ENCODE data around the gene PLS1.
"Not testable (repeated sequence)": the region's sequence is repeated elsewhere in the genome, so short reads cannot be mapped to it uniquely, and the experiment has no call there.

The PLS1 gene

DNA sequence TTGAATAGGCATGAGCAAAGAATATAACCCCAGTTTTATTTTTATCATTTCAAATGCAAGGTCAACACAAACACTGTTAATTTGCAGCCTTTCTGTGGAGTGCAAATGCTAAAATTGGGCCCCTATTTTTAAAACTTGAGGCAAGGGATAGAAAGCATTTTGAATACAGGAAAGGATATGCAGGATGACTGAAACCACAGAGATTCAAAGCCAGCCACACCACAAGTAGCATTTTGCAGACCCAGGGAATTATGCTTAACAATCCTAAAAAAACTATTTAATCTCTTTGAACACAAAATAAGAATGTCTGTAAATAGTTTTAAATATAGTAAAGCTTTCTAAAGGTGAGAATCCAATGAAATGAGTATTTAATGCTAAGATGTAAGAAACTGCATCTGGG is 64.7 kb downstream of the PLS1 start:
- ATAC-seq (no peak), DNase-seq (no peak)
- no peaks in the 10 kb centered on the region for H3K36me3 Mint-ChIP-seq (ENCODE audit: low read depth)
- H3K4me1 Mint-ChIP-seq = no peaks in the 10 kb centered on the region
- H3K27me3 Mint-ChIP-seq = no peaks in the 10 kb centered on the region
- H3K9me3 Mint-ChIP-seq = no peaks in the 10 kb centered on the region
- no peak overlapping the region for H3K27ac Mint-ChIP-seq
- no peak overlapping the region for H3K4me3 Mint-ChIP-seq

DNA sequence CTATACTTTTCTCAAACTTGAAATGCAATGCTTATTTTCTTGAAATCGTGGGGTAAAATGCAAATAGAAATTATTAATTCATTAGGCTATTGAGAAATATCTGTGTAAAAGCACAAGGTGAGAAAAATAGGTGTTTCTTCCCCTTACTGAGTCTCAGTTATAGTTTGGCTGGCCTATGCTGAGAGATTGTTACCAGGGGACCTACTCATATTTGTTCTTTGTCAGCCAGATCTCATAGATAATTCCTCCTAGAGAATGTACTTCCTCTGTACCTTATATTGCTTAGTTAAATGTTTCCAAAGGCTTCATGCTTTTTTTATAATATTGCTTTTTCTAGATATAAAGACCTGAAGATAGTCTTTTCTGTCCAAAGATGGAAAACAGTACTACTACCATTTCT is 67.7 kb downstream of the PLS1 start:
- Mint-ChIP-seq H3K27ac (no peak overlapping the region), H3K27me3 (no peaks in the 10 kb centered on the region), H3K36me3 (ENCODE audit: low read depth) (no peaks in the 10 kb centered on the region), H3K9me3 (no peaks in the 10 kb centered on the region), H3K4me1 (no peaks in the 10 kb centered on the region), H3K4me3 (no peak overlapping the region)
- ATAC-seq = no peak
- DNase-seq = no peak

DNA sequence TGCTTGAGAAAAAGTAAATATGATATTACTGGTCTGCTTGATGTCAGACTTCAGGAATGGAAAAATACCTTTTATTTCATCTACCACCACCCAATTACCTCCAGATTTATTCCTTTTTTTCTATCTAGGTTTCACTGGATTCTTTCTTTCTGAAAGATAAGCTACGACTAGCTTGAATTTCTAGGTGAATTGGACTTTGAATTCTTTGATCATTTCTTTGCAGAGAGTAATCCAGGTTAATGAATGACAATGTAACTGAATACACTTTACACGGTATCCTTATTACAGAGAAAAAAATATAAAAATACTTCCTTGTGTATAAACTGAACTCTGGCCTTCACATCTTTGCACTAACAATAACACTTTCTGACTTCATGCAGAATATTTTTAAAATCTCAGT is 68.1 kb downstream of the PLS1 start:
- no peaks in the 10 kb centered on the region for H3K9me3 Mint-ChIP-seq
- H3K4me3 Mint-ChIP-seq = no peak overlapping the region
- no peaks in the 10 kb centered on the region for H3K4me1 Mint-ChIP-seq
- ATAC-seq (no peak), DNase-seq (no peak)
- H3K27ac Mint-ChIP-seq = no peak overlapping the region
- peaks cover under 1% of the 10 kb centered on the region for H3K36me3 Mint-ChIP-seq (ENCODE audit: low read depth)
- no peaks in the 10 kb centered on the region for H3K27me3 Mint-ChIP-seq

DNA sequence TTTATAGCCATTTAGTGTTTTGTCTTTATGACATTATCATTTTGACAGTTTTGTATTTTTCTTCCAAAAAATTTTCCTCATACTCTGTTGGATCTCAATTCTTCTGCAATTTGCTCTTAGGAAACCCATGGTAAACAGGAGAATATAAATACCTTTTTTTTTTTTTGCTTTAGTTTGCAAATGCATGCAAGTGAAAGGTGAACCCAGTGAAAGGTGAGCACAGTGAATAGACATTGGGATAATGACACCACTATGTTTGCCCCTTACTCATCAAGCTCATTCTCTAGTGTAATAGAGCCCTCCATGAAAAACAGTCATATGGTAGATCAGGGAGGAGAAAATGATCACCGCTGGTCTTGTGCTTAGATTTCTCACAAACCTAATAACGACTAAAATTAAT is 68.6 kb downstream of the PLS1 start:
- Mint-ChIP-seq H3K9me3 (no peaks in the 10 kb centered on the region), H3K36me3 (ENCODE audit: low read depth) (peaks cover 2% of the 10 kb centered on the region), H3K4me1 (no peaks in the 10 kb centered on the region), H3K27me3 (no peaks in the 10 kb centered on the region), H3K4me3 (no peak overlapping the region), H3K27ac (no peak overlapping the region)
- DNase-seq (no peak), ATAC-seq (no peak)

DNA sequence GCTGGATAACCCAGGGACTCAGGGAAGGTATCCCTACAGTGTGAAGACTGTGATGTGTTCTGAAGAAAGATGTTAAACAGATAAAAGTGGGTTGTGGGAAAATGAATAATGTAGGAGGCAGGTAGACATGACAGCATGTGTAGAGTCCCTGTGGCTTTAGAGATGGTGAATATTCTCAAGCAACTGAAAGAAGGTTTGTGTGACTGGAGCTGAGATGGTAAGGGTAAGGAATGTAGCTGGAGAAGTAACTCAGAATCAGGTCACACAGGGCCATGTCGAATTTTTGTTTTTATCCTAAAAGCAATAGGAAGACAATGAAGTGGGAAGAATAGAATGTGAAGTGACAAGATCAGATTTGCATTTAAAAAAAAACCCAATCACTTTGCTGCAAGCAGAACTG is 73.9 kb downstream of the PLS1 start:
- no peaks in the 10 kb centered on the region for H3K27me3 Mint-ChIP-seq
- no peak overlapping the region for H3K4me3 Mint-ChIP-seq
- no peaks in the 10 kb centered on the region for H3K4me1 Mint-ChIP-seq
- peaks cover 2% of the 10 kb centered on the region for H3K36me3 Mint-ChIP-seq (ENCODE audit: low read depth)
- DNase-seq (no peak), ATAC-seq (no peak)
- no peaks in the 10 kb centered on the region for H3K9me3 Mint-ChIP-seq
- H3K27ac Mint-ChIP-seq = no peak overlapping the region

DNA sequence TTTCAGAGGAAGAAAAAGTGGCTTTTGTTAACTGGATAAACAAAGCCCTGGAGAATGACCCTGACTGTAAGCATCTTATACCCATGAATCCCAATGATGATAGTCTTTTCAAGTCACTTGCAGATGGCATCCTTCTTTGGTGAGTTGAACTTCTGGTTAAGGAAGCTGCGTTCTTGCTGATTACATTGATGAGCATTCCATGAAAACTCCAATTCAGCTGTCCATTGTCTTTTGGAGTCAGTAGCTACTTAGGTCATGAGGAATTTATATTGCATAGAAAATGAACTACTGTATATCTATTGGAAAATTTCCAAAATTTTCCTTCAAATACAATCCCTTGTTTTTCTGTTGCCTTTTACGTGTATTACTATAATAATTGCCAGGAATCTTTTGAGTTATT is 80.0 kb downstream of the PLS1 start:
- H3K36me3 Mint-ChIP-seq (ENCODE audit: low read depth) = peaks cover 1% of the 10 kb centered on the region
- H3K4me3 Mint-ChIP-seq = no peak overlapping the region
- no peaks in the 10 kb centered on the region for H3K27me3 Mint-ChIP-seq
- DNase-seq (no peak), ATAC-seq (no peak)
- H3K9me3 Mint-ChIP-seq = no peaks in the 10 kb centered on the region
- H3K4me1 Mint-ChIP-seq = no peaks in the 10 kb centered on the region
- H3K27ac Mint-ChIP-seq = no peak overlapping the region

DNA sequence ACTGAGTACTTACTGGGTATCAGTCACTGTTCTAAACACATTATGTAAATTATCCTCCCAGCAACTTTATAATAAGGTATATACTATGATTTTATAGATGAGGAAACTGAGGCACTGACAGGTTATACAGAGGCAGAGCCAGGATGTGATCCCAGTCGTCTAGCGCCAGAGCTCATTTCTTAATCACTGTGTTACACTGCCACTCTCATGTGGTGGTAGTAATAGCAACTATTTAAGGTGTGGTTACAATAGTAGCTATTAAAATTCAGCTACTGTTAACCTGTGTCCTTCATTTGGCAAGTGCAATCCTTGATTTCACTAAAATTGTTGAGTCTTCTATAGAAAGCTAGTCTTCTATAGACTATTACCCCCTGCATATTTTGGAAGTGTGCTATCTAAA is 84.5 kb downstream of the PLS1 start:
- Mint-ChIP-seq H3K27ac (no peak overlapping the region), H3K36me3 (ENCODE audit: low read depth) (peaks cover 1% of the 10 kb centered on the region), H3K4me3 (no peak overlapping the region), H3K27me3 (no peaks in the 10 kb centered on the region), H3K9me3 (no peaks in the 10 kb centered on the region), H3K4me1 (no peaks in the 10 kb centered on the region)
- DNase-seq (no peak), ATAC-seq (no peak)

DNA sequence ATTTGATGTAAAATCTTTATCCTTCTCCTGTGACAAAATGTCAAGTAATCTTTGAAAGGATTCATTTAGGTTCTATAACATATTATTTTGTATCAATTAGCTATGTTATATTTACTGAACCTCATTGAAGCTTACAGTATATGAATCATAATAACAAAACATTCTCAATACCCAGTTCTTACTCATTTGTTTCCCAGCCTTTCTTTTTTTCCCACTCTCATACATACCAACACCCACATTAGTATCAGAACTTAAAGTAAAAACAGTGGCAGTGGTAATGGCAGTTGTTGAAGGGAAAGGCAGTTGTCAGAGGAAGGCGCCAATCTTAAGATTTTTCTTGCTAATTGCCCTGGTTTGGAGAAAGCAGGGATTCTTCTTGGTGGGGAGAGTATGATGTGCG is 94.4 kb downstream of the PLS1 start:
- no peak for ATAC-seq
- Mint-ChIP-seq H3K9me3 (no peaks in the 10 kb centered on the region), H3K27ac (no peak overlapping the region), H3K27me3 (no peaks in the 10 kb centered on the region), H3K4me1 (no peaks in the 10 kb centered on the region), H3K36me3 (ENCODE audit: low read depth) (no peaks in the 10 kb centered on the region), H3K4me3 (no peak overlapping the region)
- no peak for DNase-seq

DNA sequence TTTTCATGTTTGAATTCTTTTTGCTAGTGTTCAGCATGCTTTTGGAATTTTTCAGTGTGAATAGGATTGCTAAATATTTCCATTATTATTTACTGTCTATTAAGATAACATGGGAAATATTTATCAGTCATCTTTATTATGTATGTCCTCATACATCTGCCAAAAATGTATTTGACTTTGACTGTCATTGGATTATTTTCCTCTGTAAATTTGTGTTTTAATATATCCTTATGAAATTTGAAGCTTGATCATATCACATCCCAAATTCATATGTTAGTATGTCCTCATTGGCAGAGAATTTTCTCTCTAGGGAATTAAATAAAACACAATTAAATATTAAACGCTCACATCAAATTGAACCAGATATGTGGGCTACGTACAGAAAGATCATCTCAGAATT is 95.3 kb downstream of the PLS1 start:
- Mint-ChIP-seq H3K4me3 (no peak overlapping the region), H3K27me3 (no peaks in the 10 kb centered on the region), H3K36me3 (ENCODE audit: low read depth) (no peaks in the 10 kb centered on the region), H3K9me3 (no peaks in the 10 kb centered on the region), H3K27ac (no peak overlapping the region), H3K4me1 (no peaks in the 10 kb centered on the region)
- no peak for ATAC-seq
- DNase-seq = no peak

DNA sequence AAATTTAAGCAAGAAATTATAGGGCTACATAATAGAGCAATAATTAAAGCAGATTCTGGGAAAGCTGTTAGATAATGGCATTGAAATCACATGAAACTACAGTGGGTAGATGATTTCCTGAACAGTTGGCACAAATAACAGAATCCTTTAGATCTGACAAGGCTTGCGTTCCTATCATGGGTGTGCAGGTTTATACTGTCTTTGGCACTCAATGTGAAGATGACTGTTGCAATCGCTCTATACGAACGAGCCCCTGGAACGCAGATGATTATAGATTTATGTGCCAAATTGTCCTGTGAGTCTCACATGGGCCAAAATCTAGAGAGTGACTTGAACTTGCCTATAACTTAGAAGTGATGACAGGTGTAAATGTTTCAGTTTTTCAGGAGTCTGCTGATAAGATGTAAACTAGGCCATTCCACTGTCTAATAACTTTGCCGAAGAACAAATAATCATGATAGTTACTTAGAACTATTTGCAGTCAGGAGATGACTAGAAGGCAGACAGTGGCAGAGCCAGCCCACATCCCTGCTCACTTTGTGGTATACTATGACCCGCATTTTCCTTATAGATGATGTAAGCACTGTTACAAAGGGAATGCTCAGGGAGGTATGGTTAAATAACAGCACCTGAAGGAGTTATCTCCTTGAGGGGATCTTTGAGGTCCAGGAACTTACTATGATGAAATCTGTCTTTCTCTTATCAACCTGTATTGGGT is 97.1 kb downstream of the PLS1 start:
- ATAC-seq (peak; percentile 63), DNase-seq (no peak)
- no peak overlapping the region for H3K27ac Mint-ChIP-seq
- H3K9me3 Mint-ChIP-seq = no peaks in the 10 kb centered on the region
- H3K36me3 Mint-ChIP-seq (ENCODE audit: low read depth) = no peaks in the 10 kb centered on the region
- no peak overlapping the region for H3K4me3 Mint-ChIP-seq
- H3K27me3 Mint-ChIP-seq = no peaks in the 10 kb centered on the region
- H3K4me1 Mint-ChIP-seq = no peaks in the 10 kb centered on the region

DNA sequence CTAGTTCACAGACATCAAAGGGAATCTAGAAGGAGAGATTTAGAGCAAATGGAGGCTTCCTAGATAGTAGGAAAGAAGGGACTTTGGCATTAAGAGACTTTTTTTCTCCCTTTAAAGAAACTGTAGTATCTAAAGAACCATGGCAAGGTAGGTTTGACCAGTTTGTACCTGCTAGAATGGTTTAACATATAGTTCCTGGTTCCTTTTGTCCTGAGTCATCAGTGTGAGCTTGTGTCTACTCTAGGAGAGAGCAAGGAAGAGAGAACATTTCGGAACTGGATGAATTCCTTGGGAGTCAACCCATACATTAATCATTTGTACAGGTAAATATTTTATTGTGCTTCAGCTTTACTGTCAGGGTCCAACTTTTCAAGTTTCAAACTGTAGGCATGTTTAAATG is 98.0 kb downstream of the PLS1 start:
- no peaks in the 10 kb centered on the region for H3K36me3 Mint-ChIP-seq (ENCODE audit: low read depth)
- no peaks in the 10 kb centered on the region for H3K27me3 Mint-ChIP-seq
- DNase-seq (no peak), ATAC-seq (no peak)
- no peak overlapping the region for H3K4me3 Mint-ChIP-seq
- H3K27ac Mint-ChIP-seq = no peak overlapping the region
- no peaks in the 10 kb centered on the region for H3K4me1 Mint-ChIP-seq
- no peaks in the 10 kb centered on the region for H3K9me3 Mint-ChIP-seq

DNA sequence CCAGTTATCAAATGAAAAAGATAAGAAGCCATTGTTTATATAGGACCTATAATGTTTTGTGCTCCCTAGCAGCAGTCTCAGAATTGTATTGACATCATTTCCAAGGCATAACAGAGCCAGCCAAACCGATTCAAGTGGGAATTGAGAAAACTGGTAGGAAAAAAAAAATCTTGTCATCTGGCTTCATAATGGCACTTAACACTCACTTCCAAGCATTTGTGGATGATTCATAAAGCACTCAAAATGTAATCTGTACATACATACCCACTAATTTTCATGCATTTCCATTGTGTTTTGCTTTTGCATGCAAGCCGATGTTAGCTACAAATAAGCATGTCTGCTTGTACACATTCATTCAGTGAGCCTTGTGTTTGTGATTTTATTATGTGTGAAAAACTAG is 109.0 kb downstream of the PLS1 start:
- Mint-ChIP-seq H3K4me3 (no peak overlapping the region), H3K27ac (no peak overlapping the region), H3K9me3 (no peaks in the 10 kb centered on the region), H3K36me3 (ENCODE audit: low read depth) (no peaks in the 10 kb centered on the region), H3K4me1 (peaks cover 6% of the 10 kb centered on the region), H3K27me3 (no peaks in the 10 kb centered on the region)
- DNase-seq = no peak
- no peak for ATAC-seq

DNA sequence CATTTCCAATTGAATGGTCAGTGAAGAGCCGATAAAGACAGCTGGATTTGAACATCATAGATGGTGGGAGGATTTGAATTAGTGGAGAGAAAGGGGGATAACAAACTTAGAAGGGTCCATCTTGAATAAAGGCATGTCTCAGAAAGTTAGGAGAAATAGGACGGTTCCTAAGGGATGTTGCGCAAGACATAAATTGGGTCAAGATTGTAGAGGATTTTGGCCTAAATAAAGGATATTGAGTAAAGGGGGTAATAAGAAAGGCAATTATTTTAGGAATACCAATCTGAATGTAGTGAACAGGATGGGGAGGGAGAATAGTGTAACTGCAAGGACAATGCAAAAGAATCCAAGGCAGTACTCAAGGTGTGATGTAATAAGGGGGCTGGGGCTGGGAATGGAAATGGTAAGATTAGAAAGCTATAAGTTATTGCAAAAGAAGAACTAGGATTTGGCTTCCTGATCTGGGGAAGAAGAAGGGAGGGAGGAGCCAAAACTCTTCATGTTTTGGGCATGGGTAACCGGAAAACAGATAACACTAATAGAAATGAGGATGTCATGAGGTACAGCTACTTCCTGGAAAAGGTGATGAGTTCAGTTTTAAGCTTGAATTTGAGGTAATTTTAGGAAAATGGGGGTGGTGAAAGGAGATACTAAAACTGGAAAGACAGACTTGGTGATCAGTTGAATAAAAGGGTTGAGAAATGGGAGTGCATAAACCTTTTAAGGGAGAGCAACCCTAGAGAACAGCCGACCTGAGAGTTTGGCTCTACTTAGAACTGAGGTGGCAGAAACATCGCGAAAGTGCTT is 110.3 kb downstream of the PLS1 start:
- Mint-ChIP-seq H3K27me3 (no peaks in the 10 kb centered on the region), H3K27ac (no peak overlapping the region), H3K4me3 (no peak overlapping the region), H3K36me3 (ENCODE audit: low read depth) (no peaks in the 10 kb centered on the region), H3K9me3 (no peaks in the 10 kb centered on the region), H3K4me1 (peaks cover 6% of the 10 kb centered on the region)
- DNase-seq = no peak
- ATAC-seq = no peak

DNA sequence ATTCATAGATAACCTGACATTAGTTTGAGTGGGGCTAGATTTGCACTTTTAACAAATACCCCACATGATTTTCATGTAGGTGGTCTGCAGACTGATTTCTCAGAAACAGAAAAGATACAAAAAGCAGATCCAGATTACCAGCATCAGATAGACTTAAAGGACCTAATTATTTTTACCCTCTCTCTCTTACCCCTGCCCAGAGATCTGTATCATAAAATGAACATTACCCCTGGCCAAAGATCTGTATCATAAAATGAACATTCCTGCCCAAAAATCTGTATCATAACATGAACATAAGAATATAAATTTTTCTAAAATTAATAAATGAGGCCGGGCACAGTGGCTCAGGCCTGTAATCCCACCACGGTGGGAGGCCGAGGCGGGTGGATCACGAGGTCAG is 113.0 kb downstream of the PLS1 start:
- no peak for DNase-seq
- Mint-ChIP-seq H3K9me3 (no peaks in the 10 kb centered on the region), H3K27me3 (peaks cover 4% of the 10 kb centered on the region), H3K36me3 (ENCODE audit: low read depth) (no peaks in the 10 kb centered on the region), H3K27ac (no peak overlapping the region), H3K4me3 (no peak overlapping the region), H3K4me1 (peaks cover 6% of the 10 kb centered on the region)
- ATAC-seq = no peak

DNA sequence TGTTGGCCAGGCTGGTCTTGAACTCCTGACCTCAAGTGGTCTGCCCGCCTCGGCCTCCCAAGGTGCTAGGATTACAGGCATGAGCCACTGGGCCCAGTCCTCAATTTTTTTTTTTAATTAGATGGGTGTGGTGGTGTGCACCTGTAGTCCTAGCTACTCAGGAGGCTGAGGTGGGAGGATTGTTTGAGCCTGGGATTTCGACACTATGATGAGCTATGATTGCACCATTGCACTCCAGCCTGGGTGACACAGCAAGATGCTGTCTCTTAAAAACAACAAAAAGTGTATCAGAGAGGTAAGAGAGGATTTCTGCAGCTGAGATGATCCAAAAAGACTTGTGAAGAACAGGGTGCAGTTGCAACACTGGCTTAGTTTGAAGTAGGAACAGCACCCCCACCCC is 118.7 kb downstream of the PLS1 start:
- not testable (repeated sequence) for ATAC-seq, H3K4me1 Mint-ChIP-seq

More for the DNA sequence above, 118.7 kb downstream of the PLS1 start:
- not testable (repeated sequence) for H3K27ac Mint-ChIP-seq; H3K9me3 Mint-ChIP-seq; H3K36me3 Mint-ChIP-seq (ENCODE audit: low read depth); H3K4me3 Mint-ChIP-seq; DNase-seq
- peaks cover 33% of the 10 kb centered on the region for H3K27me3 Mint-ChIP-seq

Data from activated naive CD8-positive, alpha-beta T cell treated with anti-CD3 and anti-CD28 coated beads, Interleukin-2, amount 50 U/mL, for 24 hours (primary cell).